GM18909 (cell line): ENCODE data around the gene ATF6.

Experiments used
- ATAC-seq: cut with Tn5 transposase; IDR thresholded peaks from one replicate; pipeline ENCODE4 v1.9.1; 2021; ENCODE audit warnings: mild to moderate bottlenecking; ENCODE audit not compliant: unreplicated experiment, poor library complexity

ATF6 gene

DNA sequence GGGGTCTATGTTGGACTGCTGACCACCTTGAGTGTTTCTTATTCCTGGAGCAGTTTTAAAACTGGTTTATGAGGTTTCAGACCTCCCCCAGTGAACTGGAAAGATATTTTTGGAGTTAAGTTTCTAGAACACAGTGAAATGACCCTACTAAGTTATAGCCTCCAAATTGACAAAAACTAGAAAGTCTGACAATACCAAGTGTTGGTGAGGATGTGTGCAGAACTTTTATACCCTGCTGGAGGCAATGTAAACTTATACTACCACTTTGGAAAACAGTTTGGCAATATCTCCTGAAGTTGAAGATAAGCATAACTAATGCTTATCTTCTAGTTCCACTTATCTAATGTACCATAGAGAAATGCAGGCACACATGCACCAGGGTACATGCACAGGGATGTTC lies 247.2 kb downstream of the ATF6 start:
- no peak for ATAC-seq
